Duodenal mucosa (tissue), 2 donors: ENCODE results near the gene PPARG.
"Not testable (repeated sequence)": the region's sequence is repeated elsewhere in the genome, so short reads cannot be mapped to it uniquely, and the experiment has no call there.

ENCODE experiments used
- H3K27ac ChIP-seq: one replicate; pipeline ENCODE4 v1.7.0; 2013; ENCODE audit warnings: low read depth, low read length
- H3K27me3 ChIP-seq, 2 donors: one replicate each; pipeline ENCODE4 v1.7.0; 2013; ENCODE audit warnings: low read length in 2 of 2, control low read depth in 1 of 2; ENCODE audit not compliant: insufficient read depth in 2 of 2, control insufficient read depth in 1 of 2
- H3K36me3 ChIP-seq, 2 donors: one replicate each; pipeline ENCODE4 v1.7.0; 2013; ENCODE audit warnings: low read length in 2 of 2, control low read depth in 1 of 2; ENCODE audit not compliant: insufficient read depth in 2 of 2, control insufficient read depth in 1 of 2
- H3K4me1 ChIP-seq, 2 donors: one replicate each; pipeline ENCODE4 v1.7.0; 2013; ENCODE audit warnings: low read length in 2 of 2, control low read depth in 1 of 2; ENCODE audit not compliant: insufficient read depth in 2 of 2, control insufficient read depth in 1 of 2
- H3K4me3 ChIP-seq, 2 donors: one replicate each; pipeline ENCODE4 v1.7.0; 2013; ENCODE audit warnings: low read length in 2 of 2, low read depth in 1 of 2
- H3K9ac ChIP-seq, 2 donors: one replicate each; pipeline ENCODE4 v1.7.0; 2013; ENCODE audit warnings: low read length in 2 of 2, low read depth in 1 of 2
- H3K9me3 ChIP-seq, 2 donors: one replicate each; pipeline ENCODE4 v1.7.0; 2013; ENCODE audit warnings: low read length in 2 of 2, control low read depth in 1 of 2; ENCODE audit not compliant: control insufficient read depth in 1 of 2

PPARG gene

GRCh38 chr3:12465151-12465835 lies 176.4 kb downstream of the PPARG start:
- Histone ChIP-seq H3K9me3 (no peaks in the 10 kb centered on the region), H3K27ac (no peak overlapping the region), H3K36me3 (no peaks in the 10 kb centered on the region), H3K9ac (no peak overlapping the region), H3K4me3 (no peak overlapping the region), H3K27me3 (no peaks in the 10 kb centered on the region), H3K4me1 (peaks cover 0 to 18% of the 10 kb centered on the region in 2 donors)

- Histone ChIP-seq H3K9me3 (no peaks in the 10 kb centered on the region), H3K9ac (no peak overlapping the region), H3K4me3 (no peak overlapping the region), H3K36me3 (no peaks in the 10 kb centered on the region), H3K27ac (no peak overlapping the region), H3K27me3 (no peaks in the 10 kb centered on the region), H3K4me1 (peaks cover under 1 to 15% of the 10 kb centered on the region in 2 donors)
Measured at GRCh38 chr3:12465836-12466225, 177.0 kb downstream of the PPARG start.

GRCh38 chr3:12467746-12468145 lies 178.9 kb downstream of the PPARG start:
- Histone ChIP-seq H3K27ac (no peak overlapping the region), H3K36me3 (no peaks in the 10 kb centered on the region), H3K4me3 (no peak overlapping the region), H3K9me3 (no peaks in the 10 kb centered on the region), H3K9ac (no peak overlapping the region), H3K4me1 (peaks cover 10 to 11% of the 10 kb centered on the region in 2 donors), H3K27me3 (no peaks in the 10 kb centered on the region)

- Histone ChIP-seq H3K9ac (no peak overlapping the region), H3K36me3 (no peaks in the 10 kb centered on the region), H3K4me3 (no peak overlapping the region), H3K27me3 (no peaks in the 10 kb centered on the region), H3K4me1 (peaks cover 9 to 10% of the 10 kb centered on the region in 2 donors), H3K9me3 (no peaks in the 10 kb centered on the region), H3K27ac (no peak overlapping the region)
Measured at GRCh38 chr3:12468276-12468675, 179.4 kb downstream of the PPARG start.

GRCh38 chr3:12468757-12469156 lies 179.9 kb downstream of the PPARG start:
- Histone ChIP-seq H3K4me3 (no peak overlapping the region), H3K9ac (no peak overlapping the region), H3K27ac (no peak overlapping the region), H3K9me3 (no peaks in the 10 kb centered on the region), H3K4me1 (peaks cover 6 to 10% of the 10 kb centered on the region in 2 donors), H3K27me3 (no peaks in the 10 kb centered on the region), H3K36me3 (no peaks in the 10 kb centered on the region)

- not testable (repeated sequence) for H3K9me3 ChIP-seq, H3K36me3 ChIP-seq, H3K27me3 ChIP-seq, H3K4me3 ChIP-seq, H3K27ac ChIP-seq, H3K9ac ChIP-seq
- H3K4me1 ChIP-seq, result peaks cover 4 to 10% of the 10 kb centered on the region in 2 donors
Measured at GRCh38 chr3:12469222-12469621, 180.4 kb downstream of the PPARG start.

GRCh38 chr3:12470111-12470510 lies 181.2 kb downstream of the PPARG start:
- Histone ChIP-seq H3K9ac (no peak overlapping the region), H3K27ac (no peak overlapping the region), H3K36me3 (no peaks in the 10 kb centered on the region), H3K4me1 (peaks cover 4 to 10% of the 10 kb centered on the region in 2 donors), H3K4me3 (no peak overlapping the region), H3K9me3 (no peaks in the 10 kb centered on the region), H3K27me3 (no peaks in the 10 kb centered on the region)

GRCh38 chr3:12470680-12471079 lies 181.8 kb downstream of the PPARG start:
- no peaks in the 10 kb centered on the region for H3K36me3 ChIP-seq
- H3K27ac ChIP-seq, result no peak overlapping the region
- peaks cover 4 to 10% of the 10 kb centered on the region in 2 donors for H3K4me1 ChIP-seq
- H3K4me3 ChIP-seq, result no peak overlapping the region
- no peaks in the 10 kb centered on the region for H3K27me3 ChIP-seq
- no peak overlapping the region for H3K9ac ChIP-seq
- no peaks in the 10 kb centered on the region for H3K9me3 ChIP-seq

GRCh38 chr3:12471241-12471640 lies 182.4 kb downstream of the PPARG start:
- no peak overlapping the region for H3K27ac ChIP-seq
- H3K9me3 ChIP-seq, result no peaks in the 10 kb centered on the region
- no peaks in the 10 kb centered on the region for H3K27me3 ChIP-seq
- peaks cover 10% of the 10 kb centered on the region in 2 donors for H3K4me1 ChIP-seq
- H3K36me3 ChIP-seq, result no peaks in the 10 kb centered on the region
- H3K9ac ChIP-seq, result no peak overlapping the region
- no peak overlapping the region for H3K4me3 ChIP-seq

GRCh38 chr3:12472000-12472610 lies 183.2 kb downstream of the PPARG start:
- H3K9ac ChIP-seq, result no peak overlapping the region
- H3K4me3 ChIP-seq, result no peak overlapping the region
- H3K27me3 ChIP-seq, result no peaks in the 10 kb centered on the region
- H3K9me3 ChIP-seq, result no peaks in the 10 kb centered on the region
- no peaks in the 10 kb centered on the region for H3K36me3 ChIP-seq
- H3K4me1 ChIP-seq, result peaks cover 10 to 19% of the 10 kb centered on the region in 2 donors
- no peak overlapping the region for H3K27ac ChIP-seq
